K562 (cell line): ENCODE results near the gene HTT-AS. TPM values are rescaled to one million over a fixed set of nuclear protein-coding genes. Genes with fewer than 3 reads are reported as not detected.

Source experiments
- CREM ChIP-seq: IDR thresholded peaks from 2 replicates; pipeline ENCODE4 v1.6.1; 2014; ENCODE audit warnings: antibody characterized with exemption, low read depth
- CTBP1 ChIP-seq: fragments of 450-650 bp; IDR thresholded peaks from 2 replicates; pipeline ENCODE4 v1.6.1; 2016; ENCODE audit warnings: borderline replicate concordance
- ETV5 ChIP-seq: sonication (generic); formaldehyde crosslinking; IDR thresholded peaks from 2 replicates; pipeline ENCODE4 v1.4.0; 2020; ENCODE audit warnings: low read depth, mild to moderate bottlenecking, missing genetic modification reagents
- FOS ChIP-seq: IDR thresholded peaks from 3 replicates; pipeline ENCODE4 v1.6.1; 2011; ENCODE audit not compliant: insufficient read length; ENCODE audit errors: extremely low read depth
- FOXK2 ChIP-seq, 2 experiments: fragments of 450-650 bp; IDR thresholded peaks in 1 of 2; conservative IDR thresholded peaks in 1 of 2; 2 replicates each; pipeline ENCODE4 v1.6.1; 2016; ENCODE audit warnings: low read depth in 2 of 2, mild to moderate bottlenecking in 1 of 2
- FUS ChIP-seq: fragments of 200-400 bp; formaldehyde crosslinking; optimal IDR thresholded peaks from 2 replicates; pipeline ENCODE3; 2017; ENCODE audit warnings: low read depth, low read length
- HDAC2 ChIP-seq: fragments of 450-650 bp; IDR thresholded peaks from 2 replicates; pipeline ENCODE4 v1.6.1; 2016; ENCODE audit warnings: mild to moderate bottlenecking
- JUN ChIP-seq, 2 experiments: sonication (generic) in 1 of 2; formaldehyde crosslinking in 1 of 2; IDR thresholded peaks; 2 replicates each; pipeline versions ENCODE4 v1.6.1 to v1.8.0; 2012 to 2022; ENCODE audit warnings: borderline replicate concordance in 2 of 2, mild to moderate bottlenecking in 2 of 2, improper control_type of control experiment in 1 of 2, low read depth in 1 of 2, low read length in 1 of 2, missing genetic modification reagents in 1 of 2
- LCOR ChIP-seq: sonication (generic); formaldehyde crosslinking; IDR thresholded peaks from 2 replicates; pipeline ENCODE4 v1.8.0; 2022; ENCODE audit warnings: mild to moderate bottlenecking, missing genetic modification reagents
- PHF21A ChIP-seq: fragments of 450-650 bp; IDR thresholded peaks from 2 replicates; pipeline ENCODE4 v1.6.1; 2017; ENCODE audit warnings: low read depth, borderline replicate concordance
- RBFOX2 ChIP-seq: fragments of 200-400 bp; formaldehyde crosslinking; IDR thresholded peaks from 2 replicates; pipeline ENCODE4 v1.6.1; 2017; ENCODE audit warnings: low read depth, mild to moderate bottlenecking, low read length, moderate library complexity
- RBM34 ChIP-seq: fragments of 200-400 bp; formaldehyde crosslinking; IDR thresholded peaks from 2 replicates; pipeline ENCODE4 v1.6.1; 2018; ENCODE audit warnings: low read length, borderline replicate concordance; ENCODE audit not compliant: insufficient read depth
- SFPQ ChIP-seq: fragments of 200-400 bp; formaldehyde crosslinking; IDR thresholded peaks from 2 replicates; pipeline ENCODE4 v1.6.1; 2017; ENCODE audit warnings: mild to moderate bottlenecking, low read depth, low read length, moderate library complexity
- SOX6 ChIP-seq: fragments of 450-650 bp; IDR thresholded peaks from 2 replicates; pipeline ENCODE4 v1.6.1; 2014; ENCODE audit warnings: mild to moderate bottlenecking
- TAF1 ChIP-seq: IDR thresholded peaks from 2 replicates; pipeline ENCODE4 v1.6.1; 2011; ENCODE audit warnings: mild to moderate bottlenecking, low read length, moderate library complexity; ENCODE audit not compliant: insufficient read depth, control insufficient read depth, severe bottlenecking; ENCODE audit errors: extremely low read depth
- ZC3H4 ChIP-seq: sonication (generic); formaldehyde crosslinking; IDR thresholded peaks from 2 replicates; pipeline ENCODE4 v1.9.0; 2021; ENCODE audit warnings: missing genetic modification reagents, borderline replicate concordance
- ZHX1 ChIP-seq: fragments of 150-350 bp; conservative IDR thresholded peaks from 2 replicates; pipeline ENCODE4 v1.6.1; 2014; ENCODE audit warnings: low read length
- ZNF398 ChIP-seq: fragments of 250-450 bp; sonication (Bioruptor Pico); IDR thresholded peaks from 2 replicates; pipeline ENCODE4 v1.8.0; 2021; ENCODE audit warnings: moderate library complexity, mild to moderate bottlenecking, inconsistent platforms
- polyA plus RNA-seq, 8 experiments: library from polyadenylated mRNA; depleted of rRNA in 4 of 8; stranded (reverse) in 5 of 8; unstranded in 3 of 8; fragments of >200 nt; fragmentation: Nextera tagmentation in 2 of 8; fragmentation: Illumina TruSeq in 1 of 8; extraction: Ambion mirVana in 2 of 8; extraction: Trizol in 1 of 8; gene quantifications; 2 replicates each; pipeline versions ENCODE4 v1.2.1 to v1.2.3, GENCODE V29; 2011 to 2014; ENCODE audit warnings: inconsistent platforms in 1 of 8, missing spikeins in 1 of 8
- total RNA-seq, 7 experiments: library from RNA; depleted of rRNA in 6 of 7; stranded (reverse); fragments of >200 nt in 6 of 7; fragmentation: Illumina TruSeq in 2 of 7; extraction: Trizol in 2 of 7; gene quantifications; 2 replicates each; pipeline versions ENCODE4 v1.2.1 to v1.2.3, GENCODE V29; 2011 to 2021; ENCODE audit warnings: low replicate concordance in 1 of 7

HTT-AS gene
- total and polyA plus RNA-seq, 9 of the 15 experiments (the other 6 are each of a cell fraction or from before 2014, with no cell fraction given): not detected

GRCh38 chr4:3074846-3075651 lies 711 bp upstream of the HTT-AS start (continued):
- TF ChIP-seq ZNF398 (CRISPR knock-in tag): no peak
- TF ChIP-seq JUN (IDR thresholded peaks at IDR 0.05; ENCODE audit: borderline replicate concordance, low read depth, low read length): no peak
- TF ChIP-seq JUN (CRISPR knock-in tag; IDR thresholded peaks at IDR 0.05; ENCODE audit: borderline replicate concordance): no peak
- TF ChIP-seq LCOR (CRISPR knock-in tag): no peak
- no peak for TF ChIP-seq CREM
- TF ChIP-seq HDAC2: 0 out of 2 replicates have a peak, but pooled peaks have one; percentile 37
- TF ChIP-seq TAF1: peak; percentile 50
- TF ChIP-seq SOX6: no peak
- no peak for TF ChIP-seq FUS
- 0 out of 2 replicates have a peak, but pooled peaks have one; percentile 23 for TF ChIP-seq ZC3H4 (CRISPR knock-in tag)
- peak; percentile 11; the same call in 1 of the 2 replicates for TF ChIP-seq RBFOX2
- no peak for TF ChIP-seq FOS
- no peak for TF ChIP-seq ZHX1
- no peak for TF ChIP-seq PHF21A
- 0 out of 2 replicates have a peak, but pooled peaks have one; percentile 31 for TF ChIP-seq ETV5 (CRISPR knock-in tag)
- 0 out of 2 replicates have a peak, but pooled peaks have one; percentile 3 for TF ChIP-seq CTBP1
- TF ChIP-seq SFPQ: no peak
- no peak for TF ChIP-seq FOXK2 (conservative IDR thresholded peaks at IDR 0.05 in 1 of 2, IDR thresholded peaks at IDR 0.05 in 1 of 2; ENCODE audit: low read depth in 2 of 2)
- TF ChIP-seq RBM34: no peak
